Measurements from ENCODE around the gene OR2J3. TPM values are rescaled to one million over a fixed set of nuclear protein-coding genes. Genes with fewer than 3 reads are reported as not detected.

The OR2J3 gene
- polyA plus RNA-seq, 1 of the 3 experiments (the other 2 are of a cell fraction), result not detected

- TF ChIP-seq REST (IDR thresholded peaks at IDR 0.05; ENCODE audit: low read depth, low read length), result no peak
- TF ChIP-seq, protein P1, sequence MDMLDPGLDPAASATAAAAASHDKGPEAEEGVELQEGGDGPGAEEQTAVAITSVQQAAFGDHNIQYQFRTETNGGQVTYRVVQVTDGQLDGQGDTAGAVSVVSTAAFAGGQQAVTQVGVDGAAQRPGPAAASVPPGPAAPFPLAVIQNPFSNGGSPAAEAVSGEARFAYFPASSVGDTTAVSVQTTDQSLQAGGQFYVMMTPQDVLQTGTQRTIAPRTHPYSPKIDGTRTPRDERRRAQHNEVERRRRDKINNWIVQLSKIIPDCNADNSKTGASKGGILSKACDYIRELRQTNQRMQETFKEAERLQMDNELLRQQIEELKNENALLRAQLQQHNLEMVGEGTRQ (IDR thresholded peaks at IDR 0.05; ENCODE audit: borderline replicate concordance, low read depth, low read length), result no peak
Measured at GRCh38 chr6:29081312-29081711, 26.5 kb upstream of the OR2J3 start (continued).

GRCh38 chr6:29082457-29082856, 25.4 kb upstream of the OR2J3 start:
- CTCF ChIA-PET, result no interaction called here
- H3K36me3 ChIP-seq (replicated peaks in 1 of 2; ENCODE audit: control insufficient read depth in 1 of 2, insufficient read depth in 2 of 2, low read length in 1 of 2), result no peaks in the 10 kb centered on the region

More at GRCh38 chr6:29082457-29082856, 25.4 kb upstream of the OR2J3 start:
- Histone ChIP-seq H3K4me3 (ENCODE audit: low read depth in 2 of 2, low read length in 1 of 2) (no peak overlapping the region), H3K27me3 (ENCODE audit: insufficient read depth) (peaks cover 4% of the 10 kb centered on the region; the same call in 1 of the 2 replicates), H3K4me1 (ENCODE audit: control insufficient read depth in 1 of 2, insufficient read depth in 2 of 2, low read depth in 1 of 2, low read length in 1 of 2) (no peaks in the 10 kb centered on the region), H4K20me1 (ENCODE audit: insufficient read depth) (no peaks in the 10 kb centered on the region), H3K9me2 (no peaks in the 10 kb centered on the region), H3K27ac (ENCODE audit: low read depth in 2 of 2, low read length in 1 of 2) (no peak overlapping the region), H3K9me3 (no peaks in the 10 kb centered on the region), H3K9ac (no peak overlapping the region), H3K79me2 (ENCODE audit: insufficient read depth) (no peaks in the 10 kb centered on the region), H2AFZ (ENCODE audit: low read depth) (no peak overlapping the region), H3K4me2 (no peak overlapping the region), H3F3A (replicated peaks; ENCODE audit: insufficient read depth) (no peaks in the 10 kb centered on the region)
- WGBS (ENCODE audit: low lambda C conversion rate), result 15% methylated on average over 10 of the region's 15 CpGs
- TF ChIP-seq RFX5 (IDR thresholded peaks at IDR 0.05; ENCODE audit: low read length), result no peak
- no peak for TF ChIP-seq RAD21 (IDR thresholded peaks at IDR 0.05; ENCODE audit: low read length)
- TF ChIP-seq, protein P1 (IDR thresholded peaks at IDR 0.05; ENCODE audit: borderline replicate concordance, low read depth, low read length), result no peak
- TF ChIP-seq ELF1 (IDR thresholded peaks at IDR 0.05), result no peak
- no peak for TF ChIP-seq EP300 (IDR thresholded peaks at IDR 0.05; ENCODE audit: borderline replicate concordance in 1 of 2, low read depth in 1 of 2, low read length in 1 of 2)
- TF ChIP-seq FOXJ3 (CRISPR knock-in tag; IDR thresholded peaks at IDR 0.05), result no peak
- no peak for TF ChIP-seq IRF3 (IDR thresholded peaks at IDR 0.05; ENCODE audit: low read depth, low read length)
- TF ChIP-seq, protein P2, sequence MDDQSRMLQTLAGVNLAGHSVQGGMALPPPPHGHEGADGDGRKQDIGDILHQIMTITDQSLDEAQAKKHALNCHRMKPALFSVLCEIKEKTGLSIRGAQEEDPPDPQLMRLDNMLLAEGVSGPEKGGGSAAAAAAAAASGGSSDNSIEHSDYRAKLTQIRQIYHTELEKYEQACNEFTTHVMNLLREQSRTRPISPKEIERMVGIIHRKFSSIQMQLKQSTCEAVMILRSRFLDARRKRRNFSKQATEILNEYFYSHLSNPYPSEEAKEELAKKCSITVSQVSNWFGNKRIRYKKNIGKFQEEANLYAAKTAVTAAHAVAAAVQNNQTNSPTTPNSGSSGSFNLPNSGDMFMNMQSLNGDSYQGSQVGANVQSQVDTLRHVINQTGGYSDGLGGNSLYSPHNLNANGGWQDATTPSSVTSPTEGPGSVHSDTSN (IDR thresholded peaks at IDR 0.05), result no peak
- TF ChIP-seq REST (IDR thresholded peaks at IDR 0.05; ENCODE audit: low read depth, low read length), result no peak
- no peak for TF ChIP-seq MXI1 (IDR thresholded peaks at IDR 0.05; ENCODE audit: low read depth, low read length)
- no peak for TF ChIP-seq SMC3 (IDR thresholded peaks at IDR 0.05; ENCODE audit: low read depth, low read length)
- no peak for TF ChIP-seq MEF2A (IDR thresholded peaks at IDR 0.05; ENCODE audit: borderline replicate concordance, low read depth)
- no peak for TF ChIP-seq TAF1 (IDR thresholded peaks at IDR 0.05; ENCODE audit: borderline replicate concordance, low read depth, low read length)
- DNase-seq, result no peak
- POLR2A ChIA-PET, result no interaction called here

Measured in SK-N-SH (cell line).